Osteoblast (primary cell): ENCODE results near the gene UBXN4. TPM values are rescaled to one million over a fixed set of nuclear protein-coding genes. Genes with fewer than 3 reads are reported as not detected.
A peak's percentile ranks its signal among the peaks of the same experiment; 100 is the strongest.

Source experiments
- DNase-seq: peaks from one replicate; pipeline ENCODE4 v3.0.0; 2011; ENCODE audit warnings: low spot score, mixed read lengths; ENCODE audit not compliant: insufficient read length; ENCODE audit errors: missing footprints
- H2AFZ ChIP-seq: 2 replicates; pipeline ENCODE4 v1.6.0; 2011; ENCODE audit warnings: mild to moderate bottlenecking, low read length
- H3K27ac ChIP-seq: 2 replicates; pipeline ENCODE4 v1.5.1; 2011; ENCODE audit warnings: mild to moderate bottlenecking, low read depth, low read length, moderate library complexity
- H3K27me3 ChIP-seq: 2 replicates; pipeline ENCODE4 v1.6.0; 2012; ENCODE audit warnings: mild to moderate bottlenecking, control low read depth, inconsistent platforms, low read length, moderate library complexity; ENCODE audit not compliant: insufficient read depth
- H3K36me3 ChIP-seq: 2 replicates; pipeline ENCODE4 v1.5.1; 2011; ENCODE audit warnings: mild to moderate bottlenecking, low read length, control low read depth, moderate library complexity; ENCODE audit not compliant: insufficient read depth
- H3K4me1 ChIP-seq: 2 replicates; pipeline ENCODE4 v1.5.1; 2011; ENCODE audit warnings: mild to moderate bottlenecking, low read length, control low read depth, moderate library complexity; ENCODE audit not compliant: insufficient read depth
- H3K4me2 ChIP-seq: 2 replicates; pipeline ENCODE4 v1.6.0; 2011; ENCODE audit warnings: mild to moderate bottlenecking, low read length; ENCODE audit not compliant: insufficient read depth
- H3K4me3 ChIP-seq: fragments of 200-600 bp; sonication (generic); 3 replicates; pipeline ENCODE4 v1.5.1; 2012; ENCODE audit warnings: mild to moderate bottlenecking, low read length, inconsistent platforms; ENCODE audit not compliant: insufficient read depth
- H3K79me2 ChIP-seq: 2 replicates; pipeline ENCODE4 v1.6.0; 2012; ENCODE audit warnings: mild to moderate bottlenecking, low read length, control low read depth, inconsistent platforms; ENCODE audit not compliant: insufficient read depth
- H3K9me3 ChIP-seq: 2 replicates; pipeline ENCODE4 v1.5.1; 2011; ENCODE audit warnings: low read depth, low read length, control low read depth
- H4K20me1 ChIP-seq: 2 replicates; pipeline ENCODE4 v1.6.0; 2012; ENCODE audit warnings: mild to moderate bottlenecking, low read length, control low read depth; ENCODE audit not compliant: insufficient read depth
- total RNA-seq: library from RNA; depleted of rRNA; stranded (reverse); fragments of >200 nt; gene quantifications from 2 replicates; pipeline ENCODE4 v1.2.3, GENCODE V29; 2012
- TF ChIP-seq, protein P1 (sequence below): IDR thresholded peaks from 2 replicates; pipeline ENCODE4 v1.5.1; 2011; ENCODE audit warnings: mild to moderate bottlenecking, low read depth, low read length, moderate library complexity; ENCODE audit errors: extremely low read depth

UBXN4 gene
- total RNA-seq, 1 donor = 75.6 TPM

DNA sequence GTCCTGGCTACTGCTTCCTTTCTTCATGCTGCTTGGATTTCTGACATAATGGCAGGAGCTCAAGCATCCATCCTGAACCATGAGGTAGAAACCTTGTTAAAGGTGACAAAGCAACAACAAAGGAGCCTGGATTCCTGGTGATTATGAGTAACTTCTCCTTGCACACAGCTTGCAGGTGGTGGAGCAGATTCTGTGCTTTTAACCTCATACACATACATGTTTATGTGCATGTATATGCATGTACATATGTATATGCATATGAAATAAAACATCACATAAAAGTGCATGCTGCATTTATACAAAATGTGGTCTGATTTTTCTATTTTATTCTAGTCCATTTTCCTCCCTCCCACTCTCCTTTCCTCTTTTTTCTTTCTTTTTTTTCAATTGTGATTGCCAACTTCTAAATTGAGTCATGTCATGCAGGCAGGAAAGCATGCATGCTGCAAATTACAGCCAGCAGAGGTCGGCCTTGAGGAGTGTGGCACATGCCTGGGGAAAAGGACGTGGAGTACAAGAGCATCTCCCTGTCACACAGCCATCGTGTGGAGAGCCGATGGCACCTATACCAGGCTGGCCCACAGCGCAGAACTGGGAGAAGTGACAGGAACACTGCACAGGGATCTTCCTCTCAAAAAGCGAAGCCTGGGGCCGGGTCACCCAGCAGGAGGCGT is 77.4 kb downstream of the UBXN4 start:
- TF ChIP-seq, protein P1, sequence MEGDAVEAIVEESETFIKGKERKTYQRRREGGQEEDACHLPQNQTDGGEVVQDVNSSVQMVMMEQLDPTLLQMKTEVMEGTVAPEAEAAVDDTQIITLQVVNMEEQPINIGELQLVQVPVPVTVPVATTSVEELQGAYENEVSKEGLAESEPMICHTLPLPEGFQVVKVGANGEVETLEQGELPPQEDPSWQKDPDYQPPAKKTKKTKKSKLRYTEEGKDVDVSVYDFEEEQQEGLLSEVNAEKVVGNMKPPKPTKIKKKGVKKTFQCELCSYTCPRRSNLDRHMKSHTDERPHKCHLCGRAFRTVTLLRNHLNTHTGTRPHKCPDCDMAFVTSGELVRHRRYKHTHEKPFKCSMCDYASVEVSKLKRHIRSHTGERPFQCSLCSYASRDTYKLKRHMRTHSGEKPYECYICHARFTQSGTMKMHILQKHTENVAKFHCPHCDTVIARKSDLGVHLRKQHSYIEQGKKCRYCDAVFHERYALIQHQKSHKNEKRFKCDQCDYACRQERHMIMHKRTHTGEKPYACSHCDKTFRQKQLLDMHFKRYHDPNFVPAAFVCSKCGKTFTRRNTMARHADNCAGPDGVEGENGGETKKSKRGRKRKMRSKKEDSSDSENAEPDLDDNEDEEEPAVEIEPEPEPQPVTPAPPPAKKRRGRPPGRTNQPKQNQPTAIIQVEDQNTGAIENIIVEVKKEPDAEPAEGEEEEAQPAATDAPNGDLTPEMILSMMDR = peak; percentile 72
- Histone ChIP-seq H4K20me1 (no peaks in the 10 kb centered on the region), H3K79me2 (no peaks in the 10 kb centered on the region), H3K27ac (peak overlapping the region; percentile 68), H3K4me2 (no peak overlapping the region), H3K4me3 (no peak overlapping the region), H3K27me3 (no peaks in the 10 kb centered on the region), H3K4me1 (peaks cover 27% of the 10 kb centered on the region), H2AFZ (peak overlapping the region; percentile 91), H3K36me3 (no peaks in the 10 kb centered on the region), H3K9me3 (peaks cover 2% of the 10 kb centered on the region)
- peak; percentile 82 for DNase-seq

DNA sequence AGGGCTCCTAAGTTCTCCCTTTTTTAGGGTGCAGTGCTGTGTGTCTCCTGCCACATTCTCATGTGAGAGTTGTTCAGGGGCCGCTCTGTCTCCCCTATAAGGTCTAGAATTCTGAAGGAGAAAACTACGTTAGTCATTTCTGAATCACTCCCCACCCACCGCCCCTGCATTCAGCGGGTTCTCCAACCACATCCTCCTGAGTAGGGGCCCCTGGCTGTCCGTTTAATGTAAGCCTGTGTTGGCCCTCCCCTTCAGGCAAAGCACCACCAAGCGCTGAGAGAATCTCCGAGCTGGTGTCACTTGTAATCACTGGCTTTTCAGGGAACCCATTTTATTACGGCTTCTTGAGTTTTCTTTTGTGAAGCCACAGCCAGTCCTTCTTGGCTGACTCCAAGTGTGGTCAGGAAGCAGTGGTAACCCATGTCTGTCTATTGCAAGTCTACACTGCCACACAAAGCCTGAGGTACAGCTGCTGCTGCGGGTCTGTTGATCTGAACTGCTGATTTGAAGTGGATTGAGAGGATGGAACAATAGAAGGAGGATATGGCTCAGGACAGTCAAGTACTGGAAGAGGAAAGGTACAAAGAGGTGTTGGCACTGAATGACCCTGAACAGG is 78.5 kb downstream of the UBXN4 start:
- peak overlapping the region; percentile 80 for H3K4me2 ChIP-seq

DNA sequence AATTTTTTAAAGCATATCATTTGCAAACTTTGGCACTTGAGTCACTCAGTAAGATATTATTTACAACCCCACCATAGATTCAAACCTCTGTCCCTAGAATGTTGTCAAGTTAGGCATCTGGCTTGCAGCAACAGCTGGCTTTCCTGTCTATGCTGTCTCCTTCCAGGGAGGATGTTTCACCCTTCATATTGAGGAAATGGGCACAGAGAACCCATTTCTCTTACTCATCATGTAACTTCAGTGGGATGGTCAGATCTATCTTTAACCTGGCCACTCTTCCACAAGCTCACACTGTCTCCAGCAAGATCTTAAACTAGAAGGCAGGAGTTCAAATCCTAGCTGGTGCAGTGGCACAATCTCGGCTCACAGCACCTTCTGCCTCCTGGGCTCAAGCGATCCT is 79.5 kb downstream of the UBXN4 start:
- H3K4me3 ChIP-seq = no peak overlapping the region
- TF ChIP-seq, protein P1 = no peak
- H2AFZ ChIP-seq = no peak overlapping the region
- H3K27me3 ChIP-seq = no peaks in the 10 kb centered on the region
- peaks cover 2% of the 10 kb centered on the region for H3K9me3 ChIP-seq
- H3K36me3 ChIP-seq = no peaks in the 10 kb centered on the region
- DNase-seq = no peak
- no peaks in the 10 kb centered on the region for H4K20me1 ChIP-seq
- no peak overlapping the region for H3K27ac ChIP-seq
- H3K79me2 ChIP-seq = no peaks in the 10 kb centered on the region
- H3K4me2 ChIP-seq = peak overlapping the region; percentile 23
- peaks cover 27% of the 10 kb centered on the region for H3K4me1 ChIP-seq

More for the DNA sequence above, 78.5 kb downstream of the UBXN4 start:
- Histone ChIP-seq H3K79me2 (no peaks in the 10 kb centered on the region), H3K36me3 (no peaks in the 10 kb centered on the region), H3K27me3 (no peaks in the 10 kb centered on the region), H3K4me3 (peak overlapping the region; percentile 55), H3K4me1 (peaks cover 27% of the 10 kb centered on the region), H3K27ac (peak overlapping the region; percentile 68), H2AFZ (peak overlapping the region; percentile 91), H4K20me1 (no peaks in the 10 kb centered on the region), H3K9me3 (peaks cover 2% of the 10 kb centered on the region)
- TF ChIP-seq, protein P1 = no peak
- peak; percentile 72 for DNase-seq

DNA sequence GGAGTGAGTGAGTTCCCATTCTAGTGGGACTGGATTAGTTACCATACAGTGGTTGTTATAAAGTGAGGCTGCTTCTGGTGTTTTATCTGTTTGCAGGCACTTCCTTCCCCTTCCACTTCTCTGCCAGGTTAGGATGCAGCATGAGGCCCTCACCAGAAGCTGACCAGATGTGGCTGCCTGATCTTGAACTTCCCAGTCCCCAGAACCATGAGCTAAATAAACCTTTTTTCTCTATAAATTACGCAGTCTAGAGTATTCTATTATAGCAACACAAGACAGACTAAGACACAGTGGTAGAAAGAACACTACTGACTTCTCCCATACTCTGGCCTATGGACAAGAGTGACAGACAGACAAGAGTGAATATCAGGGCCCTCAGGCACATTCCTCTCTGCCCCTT is 81.2 kb downstream of the UBXN4 start:
- H4K20me1 ChIP-seq = no peaks in the 10 kb centered on the region
- H3K4me1 ChIP-seq = peaks cover 26% of the 10 kb centered on the region
- H3K4me3 ChIP-seq = no peak overlapping the region
- H3K79me2 ChIP-seq = no peaks in the 10 kb centered on the region
- DNase-seq = no peak
- H3K27me3 ChIP-seq = no peaks in the 10 kb centered on the region
- H2AFZ ChIP-seq = no peak overlapping the region
- no peak overlapping the region for H3K4me2 ChIP-seq
- peaks cover 2% of the 10 kb centered on the region for H3K9me3 ChIP-seq
- no peaks in the 10 kb centered on the region for H3K36me3 ChIP-seq
- no peak overlapping the region for H3K27ac ChIP-seq
- TF ChIP-seq, protein P1 = no peak
